ENCODE results near the gene ADORA1. TPM values are rescaled to one million over a fixed set of nuclear protein-coding genes. Genes with fewer than 3 reads are reported as not detected.
A peak's percentile ranks its signal among the peaks of the same experiment; 100 is the strongest.

Gene ADORA1
- total RNA-seq, 1 donor from 2014 or later = 4.1 TPM

- Histone ChIP-seq H3K4me3 (no peak overlapping the region), H3K9me3 (no peaks in the 10 kb centered on the region), H3K36me3 (no peaks in the 10 kb centered on the region), H3K27ac (no peak overlapping the region), H3K4me1 (peaks cover 4% of the 10 kb centered on the region), H3K27me3 (no peaks in the 10 kb centered on the region)
- intact Hi-C loops (cut with DNase I) = no loop called here
- ATAC-seq (no peak), DNase-seq (no peak)
- TF ChIP-seq CTCF (IDR thresholded peaks at IDR 0.05) = no peak
These were observed 10.5 kb downstream of the ADORA1 start for GRCh38 chr1:203138066-203138465.

- intact Hi-C loops (cut with DNase I) = no loop called here
- no peaks in the 10 kb centered on the region for H3K36me3 ChIP-seq
- H3K4me1 ChIP-seq = no peaks in the 10 kb centered on the region
- no peak for DNase-seq
- no peak for ATAC-seq
- H3K9me3 ChIP-seq = no peaks in the 10 kb centered on the region
- no peaks in the 10 kb centered on the region for H3K27me3 ChIP-seq
- no peak overlapping the region for H3K4me3 ChIP-seq
- TF ChIP-seq CTCF (IDR thresholded peaks at IDR 0.05) = no peak
- no peak overlapping the region for H3K27ac ChIP-seq
These were observed 12.5 kb downstream of the ADORA1 start for GRCh38 chr1:203139976-203140475.

- no peaks in the 10 kb centered on the region for H3K27me3 ChIP-seq
- ATAC-seq (peak; percentile 42), DNase-seq (no peak)
- H3K27ac ChIP-seq = no peak overlapping the region
- no peaks in the 10 kb centered on the region for H3K9me3 ChIP-seq
- TF ChIP-seq CTCF (IDR thresholded peaks at IDR 0.05) = no peak
- no peaks in the 10 kb centered on the region for H3K36me3 ChIP-seq
- intact Hi-C loops (cut with DNase I) = no loop called here
- no peak overlapping the region for H3K4me3 ChIP-seq
- H3K4me1 ChIP-seq = no peaks in the 10 kb centered on the region
These were observed 13.4 kb downstream of the ADORA1 start for GRCh38 chr1:203140743-203141520.

GRCh38 chr1:203142124-203142523 lies 14.6 kb downstream of the ADORA1 start:
- Histone ChIP-seq H3K4me1 (no peaks in the 10 kb centered on the region), H3K27me3 (no peaks in the 10 kb centered on the region), H3K27ac (no peak overlapping the region), H3K9me3 (no peaks in the 10 kb centered on the region), H3K36me3 (no peaks in the 10 kb centered on the region), H3K4me3 (no peak overlapping the region)
- ATAC-seq (no peak), DNase-seq (no peak)
- no peak for TF ChIP-seq CTCF (IDR thresholded peaks at IDR 0.05)
- intact Hi-C loops (cut with DNase I) = no loop called here

- Histone ChIP-seq H3K27me3 (no peaks in the 10 kb centered on the region), H3K36me3 (no peaks in the 10 kb centered on the region), H3K27ac (no peak overlapping the region), H3K4me3 (no peak overlapping the region), H3K4me1 (no peaks in the 10 kb centered on the region), H3K9me3 (no peaks in the 10 kb centered on the region)
- DNase-seq = no peak
- intact Hi-C loops (cut with DNase I) = no loop called here
- no peak for TF ChIP-seq CTCF (IDR thresholded peaks at IDR 0.05)
- ATAC-seq = no peak
These were observed 15.3 kb downstream of the ADORA1 start for GRCh38 chr1:203142684-203143408.

Measured in upper lobe of right lung (tissue), 1 donor.